Fibroblast of the conjunctiva (primary cell): ENCODE measurements around the gene LAMB3.

Source experiments
- DNase-seq: peaks from one replicate; pipeline ENCODE4 v3.0.0-alpha.2; 2010; ENCODE audit warnings: low read depth

LAMB3 gene

DNA sequence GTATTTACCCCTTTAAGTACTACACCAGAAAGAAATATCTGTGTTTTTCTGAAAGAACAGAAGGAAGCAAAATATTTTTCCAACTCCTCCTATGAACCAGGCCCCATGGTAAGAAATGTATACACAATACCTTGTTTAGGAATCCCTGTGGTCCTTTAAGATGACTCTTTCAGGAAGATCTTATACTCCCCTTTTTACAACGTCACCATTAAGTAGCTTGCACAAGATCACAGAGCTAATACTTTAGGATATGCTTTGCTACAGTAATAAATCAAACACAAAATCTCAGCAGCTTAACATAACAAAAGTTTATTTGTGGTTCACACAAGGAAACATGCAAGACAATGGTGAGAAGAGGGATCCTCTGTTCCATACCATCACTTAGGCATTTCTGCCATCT, 8.8 kb upstream of the LAMB3 start:
- no peak for DNase-seq

DNA sequence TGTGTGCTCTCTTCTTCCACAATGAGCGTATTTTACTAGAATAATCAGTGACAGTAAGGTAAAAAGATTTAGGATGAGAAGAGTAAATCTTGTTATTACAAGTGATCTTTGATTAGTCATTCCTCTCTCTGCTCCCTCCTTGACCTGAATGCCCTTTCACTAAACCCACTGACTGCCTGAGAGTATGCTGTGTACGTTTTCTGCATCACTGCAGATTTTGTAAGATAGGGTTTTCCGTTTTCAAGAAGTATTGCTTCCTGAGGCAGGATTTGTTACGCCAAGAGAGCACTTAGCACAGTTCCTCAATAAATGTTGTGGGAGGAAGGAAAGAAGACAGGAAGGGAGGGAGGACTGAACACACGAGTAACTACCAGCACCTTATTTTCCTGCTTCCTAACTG, 7.7 kb upstream of the LAMB3 start:
- no peak for DNase-seq

DNA sequence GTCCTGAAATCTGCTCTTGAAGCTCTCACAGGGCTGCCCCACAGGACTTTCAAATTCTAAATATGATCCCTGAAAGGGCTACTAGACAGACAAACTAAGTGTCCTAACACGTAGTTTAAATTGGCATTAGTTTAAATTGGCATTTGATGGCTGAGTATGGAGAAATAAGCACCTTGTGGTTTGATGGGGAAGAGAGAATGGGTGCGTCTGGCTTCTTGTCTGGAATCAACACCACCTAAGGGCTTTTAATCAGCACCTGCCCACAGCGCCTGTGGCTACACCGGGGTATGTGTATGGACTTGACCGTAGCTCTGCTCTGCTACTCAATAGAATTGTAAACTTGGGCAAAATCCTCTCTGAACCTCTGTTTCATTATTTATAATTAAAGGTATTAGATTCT, 5.7 kb upstream of the LAMB3 start:
- DNase-seq: no peak

DNA sequence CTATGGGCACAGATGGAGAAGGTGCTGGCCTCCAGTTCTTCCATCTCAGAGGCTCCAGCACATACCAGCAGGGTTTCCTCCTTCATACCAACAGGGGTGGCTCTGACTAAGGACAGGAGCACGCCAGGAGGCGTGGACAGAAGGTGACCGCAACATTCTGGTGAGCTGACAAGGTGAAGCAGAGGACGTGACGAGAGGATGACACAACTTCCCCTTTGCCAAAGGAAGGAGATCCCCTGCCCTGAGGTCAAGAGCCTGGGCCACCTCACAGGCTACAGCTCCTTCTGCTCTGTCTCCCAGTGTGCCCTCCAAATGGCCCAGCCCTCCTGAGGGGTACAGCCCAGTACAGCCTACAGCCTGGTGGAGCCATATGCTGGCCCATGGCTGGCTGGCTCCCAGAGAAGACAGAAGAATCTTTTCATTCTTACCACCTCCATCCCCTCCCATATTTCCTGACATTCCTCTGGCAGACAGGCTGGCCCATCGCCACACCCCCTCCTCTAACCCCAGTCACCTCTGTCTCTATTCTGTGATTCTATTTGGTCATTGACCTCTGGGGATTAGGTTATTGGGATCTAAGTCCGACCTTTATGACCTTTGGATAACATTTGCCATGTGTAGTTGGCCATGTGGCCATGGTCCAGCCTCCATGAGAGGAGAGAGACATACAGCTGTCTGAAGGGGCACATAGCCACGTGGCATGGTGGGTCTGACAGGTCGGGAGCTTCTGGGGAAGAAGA, 5.1 kb upstream of the LAMB3 start:
- no peak for DNase-seq

DNA sequence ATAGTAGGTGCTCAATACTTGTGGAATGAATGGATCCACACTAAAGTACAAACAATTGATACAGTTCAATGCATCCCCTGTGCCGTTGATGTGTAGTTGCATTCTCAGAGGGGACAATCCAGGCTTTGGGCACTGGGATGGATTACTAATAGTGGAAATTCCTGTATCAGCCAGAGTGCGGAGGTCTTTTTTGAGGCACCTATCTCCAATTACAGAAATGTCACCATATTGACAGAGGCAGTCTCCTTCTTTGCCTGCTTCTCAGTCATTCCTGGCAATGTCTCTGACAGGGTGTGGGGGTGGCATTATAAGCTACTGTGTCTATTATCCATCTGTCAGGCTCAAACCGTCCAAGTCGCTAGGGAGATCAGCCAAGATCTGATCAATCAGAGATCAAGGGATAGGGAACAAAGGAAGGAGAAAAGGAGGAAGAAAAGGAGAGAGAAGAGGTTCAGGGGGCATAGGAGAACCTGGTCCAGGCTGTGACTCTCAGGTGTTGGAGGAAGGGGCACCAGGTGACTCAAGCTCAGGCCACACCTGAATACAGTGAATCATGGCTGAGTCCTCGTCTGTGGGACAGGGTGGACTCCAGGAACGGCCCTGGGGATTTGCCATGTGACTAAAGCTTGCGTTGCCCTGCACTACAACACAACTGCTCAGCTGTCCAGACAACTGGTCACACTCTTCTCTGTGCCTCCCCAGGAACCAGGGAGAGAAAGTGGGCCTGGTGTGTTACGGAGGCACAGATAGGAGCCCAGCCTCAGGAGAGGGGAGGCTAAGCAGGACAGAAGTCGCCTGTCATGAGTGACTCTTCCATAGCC, 3.4 kb upstream of the LAMB3 start:
- DNase-seq: no peak

DNA sequence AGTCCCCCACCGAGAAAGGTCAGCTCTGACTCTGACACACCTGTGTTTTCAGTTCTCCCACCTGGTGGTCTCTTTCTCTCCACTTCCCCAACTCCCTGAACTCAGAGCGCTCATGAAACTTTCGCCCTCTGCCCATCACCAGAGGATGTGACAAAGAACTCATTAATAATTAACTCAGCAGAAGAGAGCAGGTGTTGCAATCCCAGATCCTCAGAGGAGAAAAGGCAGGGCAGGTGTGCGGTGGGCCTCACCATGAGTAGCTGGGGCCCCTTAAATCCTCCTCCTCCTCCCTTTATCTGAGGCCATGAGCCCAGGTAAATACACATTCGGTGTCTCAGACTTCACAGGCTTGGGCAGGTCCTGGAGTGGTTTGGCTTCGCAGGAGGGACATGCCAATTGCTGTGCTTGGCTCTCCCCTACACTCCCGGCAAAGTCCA, 1.7 kb upstream of the LAMB3 start:
- no peak for DNase-seq

DNA sequence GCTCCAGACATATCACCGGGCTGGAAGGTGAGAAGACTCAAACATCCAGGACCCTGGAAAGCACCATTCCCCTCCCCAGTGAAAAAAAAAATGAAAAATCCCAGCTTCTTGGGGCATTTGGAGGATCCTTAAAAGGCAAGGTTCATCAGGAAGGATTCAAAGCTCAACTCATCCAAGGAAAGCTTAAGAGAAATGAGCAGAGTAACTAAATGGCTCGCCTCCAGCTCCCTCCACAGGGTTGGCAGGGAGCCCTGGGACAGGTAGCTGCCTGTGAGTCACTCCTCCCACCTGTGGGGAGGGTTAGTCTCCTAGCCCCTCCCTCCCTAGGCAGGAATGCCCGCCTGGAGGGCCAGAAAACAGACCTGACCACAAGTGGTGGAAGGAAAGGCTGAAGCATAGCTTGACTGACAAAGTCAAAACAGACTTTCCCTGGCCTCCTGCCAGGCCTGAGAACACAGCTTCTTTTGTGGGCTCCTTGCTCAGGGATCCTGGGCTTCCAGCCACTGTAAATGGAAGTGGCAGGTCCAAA, 712 bp upstream of the LAMB3 start:
- no peak for DNase-seq

DNA sequence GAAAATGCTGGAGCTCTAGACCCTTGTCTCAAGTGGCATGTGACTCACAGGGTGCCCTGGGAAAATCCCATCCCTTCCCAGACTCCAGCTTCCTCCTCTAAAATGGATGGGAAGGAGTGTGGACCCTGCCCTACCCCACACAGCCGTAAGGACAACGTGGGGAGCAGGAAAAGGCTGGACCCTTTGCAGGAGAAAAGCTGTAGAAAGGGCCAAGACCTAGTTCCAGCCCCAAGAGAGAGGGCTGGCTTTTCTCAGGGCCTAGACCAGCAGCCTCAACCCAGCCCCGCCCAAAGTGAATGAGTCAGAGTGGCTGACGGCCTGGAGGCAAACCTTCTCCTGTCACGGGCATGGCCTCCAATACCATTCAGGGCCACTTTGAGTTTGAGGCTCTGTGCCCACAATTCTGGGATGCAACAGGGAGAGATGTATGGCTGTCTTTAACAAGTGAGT, 1.1 kb downstream of the LAMB3 start:
- DNase-seq: no peak

DNA sequence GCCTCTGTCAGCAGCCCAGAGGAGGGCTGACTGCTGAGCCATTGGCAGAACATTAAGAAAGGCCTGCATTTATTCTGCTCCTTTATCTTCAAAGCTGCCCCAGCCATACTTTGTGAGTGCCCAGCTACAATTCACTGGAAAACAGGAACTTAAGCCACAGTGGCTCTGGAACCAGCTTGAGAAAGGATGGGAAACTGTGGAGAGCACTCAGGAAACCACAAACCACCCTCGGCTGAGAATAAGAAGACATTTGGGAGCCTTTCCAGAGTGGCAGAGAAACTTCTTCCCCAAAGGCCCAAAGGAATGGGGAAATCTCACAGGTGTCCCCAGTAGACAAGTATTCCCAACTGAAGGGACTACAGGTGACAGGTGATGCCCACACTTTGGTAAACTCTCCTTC, 1.8 kb downstream of the LAMB3 start:
- DNase-seq: no peak

DNA sequence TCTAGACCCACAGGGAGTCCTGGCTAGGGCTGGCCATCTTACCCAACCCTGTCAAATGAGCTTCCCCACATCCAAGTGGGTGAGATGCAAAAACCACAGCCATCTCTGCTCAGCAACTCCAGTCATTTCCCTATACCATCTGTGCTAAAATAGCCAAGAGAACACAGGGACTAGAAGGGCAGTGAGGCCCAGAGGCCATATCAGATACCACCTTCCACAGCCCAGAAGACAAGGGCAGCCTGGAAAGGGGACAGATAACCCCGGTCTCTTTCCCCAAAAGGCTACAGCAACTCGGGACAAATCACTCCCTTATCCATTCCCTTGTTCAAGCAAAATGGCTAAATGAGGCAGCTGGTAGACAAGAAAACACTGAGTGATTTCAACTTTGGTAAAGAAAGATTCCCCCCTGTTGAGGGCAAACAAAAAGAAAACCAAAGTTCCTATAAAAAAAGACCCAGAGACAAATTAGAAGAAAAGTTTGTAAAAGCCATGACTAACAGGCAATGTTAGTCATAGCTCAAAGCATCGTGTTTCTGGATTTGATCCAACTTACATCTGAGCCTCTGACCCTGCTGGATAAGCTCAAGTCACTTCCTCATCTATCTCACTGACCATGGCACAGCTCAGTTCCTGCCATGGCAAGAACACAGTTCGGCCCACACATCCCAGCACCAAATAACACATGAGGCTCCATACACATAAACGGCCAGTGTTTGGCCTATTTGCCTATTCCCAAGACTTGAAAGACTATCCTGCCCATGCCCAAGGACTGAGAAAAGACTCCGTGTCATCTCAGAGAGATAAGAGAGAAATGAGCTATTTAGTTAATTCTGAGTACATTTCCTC, 3.1 kb downstream of the LAMB3 start:
- DNase-seq: peak; percentile 88

DNA sequence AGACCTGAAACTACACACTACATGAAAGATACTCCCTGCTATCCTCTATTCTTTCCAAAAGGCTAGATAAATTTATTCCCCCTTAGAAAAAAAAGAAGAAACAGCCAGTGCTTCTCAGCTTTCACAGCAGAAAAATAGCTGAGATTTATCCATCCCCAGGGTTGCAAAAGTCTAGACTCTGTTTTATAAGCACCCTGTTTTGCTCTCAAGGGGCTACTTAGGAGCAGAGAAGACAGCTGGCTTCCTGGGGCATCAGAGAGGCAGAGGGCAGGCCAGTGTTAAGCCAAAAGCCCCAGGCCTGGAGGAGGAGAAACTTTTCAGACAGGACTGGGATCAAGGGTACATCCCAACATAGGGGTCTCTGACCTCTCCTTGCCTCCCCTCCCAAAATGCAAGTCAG, 3.9 kb downstream of the LAMB3 start:
- DNase-seq: no peak

DNA sequence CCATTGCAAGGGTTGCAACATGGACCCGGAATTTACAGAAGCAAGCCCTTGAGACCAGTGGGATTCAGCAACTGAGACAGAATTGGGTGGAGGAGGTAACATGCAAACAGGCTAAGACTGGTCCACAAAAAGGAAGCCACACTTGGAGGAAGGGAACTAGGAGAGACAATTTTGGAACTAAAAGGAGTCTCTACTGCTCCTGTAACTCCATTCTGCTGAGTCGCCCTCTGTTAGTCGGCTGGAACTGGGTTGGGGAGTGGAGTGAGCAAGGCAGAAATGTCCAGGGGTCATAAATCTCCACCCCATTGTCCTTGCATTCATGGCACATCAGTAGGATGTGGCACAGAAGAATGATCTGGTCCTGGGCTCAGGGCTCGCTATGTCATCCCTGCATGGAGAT, 5.1 kb downstream of the LAMB3 start:
- no peak for DNase-seq

DNA sequence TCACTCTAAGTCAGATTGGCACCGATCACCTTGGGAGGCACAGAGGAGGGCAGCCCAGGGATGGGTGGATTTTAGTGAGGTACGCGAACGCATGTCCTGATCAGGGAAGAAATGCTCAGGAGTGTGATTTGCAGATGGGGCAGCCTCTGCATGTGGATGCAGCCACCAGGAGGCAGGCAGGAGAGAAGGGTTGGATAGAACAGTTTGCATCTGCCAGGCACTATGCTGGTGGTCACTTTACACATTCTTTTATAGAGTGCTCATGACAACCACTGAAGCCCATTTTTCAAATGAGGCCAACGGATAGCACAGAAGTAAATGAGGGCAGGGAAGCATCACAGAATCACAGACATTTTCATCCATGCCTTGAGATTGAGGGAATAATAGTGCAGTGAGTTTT, 5.7 kb downstream of the LAMB3 start:
- DNase-seq: no peak

DNA sequence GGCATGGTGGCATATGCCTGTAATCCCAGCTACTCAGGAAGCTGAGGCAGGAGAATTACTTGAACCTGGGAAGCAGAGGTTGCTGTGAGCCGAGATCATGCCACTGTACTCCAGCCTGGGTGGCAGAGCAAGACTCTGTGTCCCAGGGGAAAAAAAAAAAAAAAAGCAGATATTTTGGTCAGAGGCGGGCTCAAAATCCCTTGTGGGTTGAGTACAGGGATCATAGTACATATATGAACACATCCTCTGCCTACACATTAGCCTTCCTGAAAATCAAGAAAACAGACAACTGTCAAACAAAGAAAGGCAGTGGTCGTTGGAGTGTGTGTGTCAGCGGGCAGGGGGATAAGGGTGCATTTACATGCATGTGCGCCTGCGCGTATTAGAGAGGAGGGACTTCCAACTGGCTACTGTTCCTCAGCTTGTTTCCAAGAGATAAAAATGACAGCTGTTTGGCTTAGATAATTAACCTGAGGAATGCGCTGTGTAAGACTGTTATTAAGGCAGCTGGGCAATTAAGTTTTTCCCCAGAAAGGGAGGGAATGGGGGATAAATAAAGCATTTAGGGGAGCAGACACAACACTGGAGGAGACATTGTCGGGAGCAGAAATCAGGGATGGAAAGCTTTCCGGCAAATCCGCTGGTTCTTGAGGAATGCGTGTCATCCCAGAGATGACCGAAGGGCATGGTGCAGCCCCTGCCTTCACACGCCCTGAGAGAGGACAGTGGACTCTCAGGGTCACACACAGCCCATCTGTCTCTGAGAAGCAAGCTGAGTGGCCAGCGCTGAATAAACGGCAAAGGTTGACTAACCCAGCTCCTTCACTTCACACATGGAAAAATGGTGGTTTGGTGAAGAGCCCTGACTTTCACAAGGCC, 6.4 kb downstream of the LAMB3 start:
- DNase-seq: no peak

DNA sequence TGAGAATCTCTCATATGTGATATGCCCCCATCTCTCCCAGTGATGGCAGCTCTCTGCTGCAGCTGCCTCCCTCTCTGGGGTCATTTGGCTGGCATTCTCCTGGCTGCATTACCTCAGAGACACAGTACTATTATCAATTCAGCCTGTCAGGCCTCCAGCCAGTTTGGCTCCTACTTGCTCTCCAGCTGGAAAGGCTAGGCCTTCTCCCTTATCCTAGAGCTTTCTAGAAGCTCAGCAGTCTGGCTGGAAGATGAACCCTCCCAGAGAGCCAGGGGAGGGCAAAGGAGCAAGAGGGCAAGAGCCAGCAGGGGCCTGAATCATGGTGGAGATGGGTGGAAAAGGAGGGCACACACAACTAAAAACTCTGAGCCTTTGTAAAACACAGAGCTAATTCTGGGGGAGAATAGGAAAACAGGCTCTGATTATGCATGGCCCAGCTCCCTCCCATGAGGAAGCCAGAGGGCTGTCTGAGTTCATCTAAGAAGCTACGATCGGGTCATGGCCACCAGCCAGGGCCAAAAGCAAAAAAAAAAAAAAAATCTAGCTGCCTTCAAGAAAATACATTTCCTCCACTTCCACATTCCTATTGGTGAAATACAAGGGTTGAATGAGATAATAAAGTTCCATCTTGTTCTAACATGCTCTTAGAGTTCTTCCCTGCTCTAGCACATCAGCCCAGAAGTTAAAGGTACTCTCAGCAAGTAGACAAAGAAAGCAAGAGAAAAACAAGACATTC, 8.8 kb downstream of the LAMB3 start:
- DNase-seq: no peak

DNA sequence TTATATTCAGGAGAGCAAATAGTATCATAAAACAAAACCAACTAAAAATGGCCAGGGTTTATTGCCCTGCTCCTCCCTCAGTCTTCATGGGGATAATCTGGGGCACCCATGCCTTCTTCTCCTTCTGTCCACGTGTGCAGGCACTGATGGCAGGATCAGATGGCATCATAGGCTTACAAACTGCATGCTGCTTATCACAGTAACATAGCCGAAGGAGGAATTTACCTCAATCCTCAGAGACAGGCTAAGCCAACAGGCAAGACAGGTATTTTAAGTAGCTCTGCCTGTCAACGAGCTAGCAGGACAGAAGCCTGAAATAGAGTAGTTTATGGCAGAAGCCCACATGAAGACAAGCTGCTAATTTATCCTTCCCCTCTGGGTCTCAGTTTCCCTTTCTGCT, 9.4 kb downstream of the LAMB3 start:
- no peak for DNase-seq

DNA sequence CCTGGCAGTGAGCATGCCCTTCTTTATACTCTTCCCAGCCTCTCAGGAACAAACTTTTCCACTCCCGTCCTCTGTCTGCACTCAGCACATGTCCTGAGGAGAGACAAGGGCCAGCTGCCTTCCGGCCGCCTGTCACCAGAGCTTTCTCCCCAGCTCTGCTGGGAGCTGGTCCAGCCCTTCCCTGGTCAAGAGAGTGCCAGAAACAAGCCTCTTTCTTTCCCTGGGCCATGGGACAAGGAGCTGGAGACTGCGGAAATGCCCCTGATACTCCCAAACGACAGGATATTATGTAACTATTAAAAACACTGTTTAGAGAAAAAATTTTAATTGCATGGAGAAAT, 10.4 kb downstream of the LAMB3 start:
- DNase-seq: no peak

DNA sequence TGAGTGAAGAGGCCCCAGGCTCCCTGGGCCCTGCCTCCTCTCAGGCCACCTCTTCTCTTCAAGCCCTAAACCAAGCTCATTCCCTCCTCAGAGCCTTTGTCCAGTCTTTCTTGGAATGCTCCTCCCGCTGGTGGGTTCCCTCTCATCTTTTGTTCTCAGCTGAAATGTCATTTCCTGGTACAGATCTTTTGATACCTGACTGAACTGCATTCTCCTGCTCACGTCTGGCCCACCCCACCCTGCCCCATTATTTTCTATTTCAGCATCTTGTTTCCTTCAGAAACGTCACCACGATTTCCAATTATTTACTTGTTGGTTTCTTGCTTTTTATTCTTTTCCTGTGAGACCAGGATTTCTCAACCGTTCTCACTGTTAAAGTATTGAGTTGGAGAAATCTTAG, 16.4 kb downstream of the LAMB3 start:
- DNase-seq: no peak

DNA sequence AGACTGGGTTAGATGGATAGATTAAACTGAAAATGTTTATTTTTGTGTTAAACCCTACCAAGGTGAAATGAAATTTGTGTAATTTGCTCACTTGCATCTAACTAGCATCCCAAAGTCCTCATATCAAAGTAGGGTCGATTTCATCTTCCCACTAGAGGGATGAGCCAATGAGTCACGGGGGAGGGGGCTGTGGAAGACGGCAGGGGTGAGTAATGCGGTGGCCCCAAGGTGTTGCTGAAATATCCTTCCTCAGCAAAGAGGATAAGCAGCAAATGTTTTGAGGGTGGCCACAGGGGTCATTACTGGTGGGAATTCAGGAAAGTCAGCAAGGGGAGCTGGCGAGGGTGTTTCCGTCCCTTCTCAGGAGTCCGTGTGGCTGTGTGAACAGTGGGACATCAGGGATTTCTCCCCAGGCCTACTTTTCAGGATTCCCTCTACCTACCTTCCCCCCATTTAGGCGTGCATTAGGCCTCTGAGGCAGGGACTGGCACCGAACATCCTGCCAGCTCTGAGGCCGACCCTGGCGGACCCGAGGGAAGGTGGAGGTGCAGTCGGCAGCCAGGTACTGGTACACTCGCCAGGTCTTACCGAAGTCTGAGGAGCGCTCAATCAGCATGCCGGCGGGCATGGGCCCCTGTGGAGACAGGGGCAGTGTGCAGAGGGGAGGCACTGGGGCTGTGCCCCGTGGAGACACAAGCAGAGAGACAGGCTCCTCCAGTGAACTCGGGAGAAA, 18.1 kb downstream of the LAMB3 start:
- no peak for DNase-seq

DNA sequence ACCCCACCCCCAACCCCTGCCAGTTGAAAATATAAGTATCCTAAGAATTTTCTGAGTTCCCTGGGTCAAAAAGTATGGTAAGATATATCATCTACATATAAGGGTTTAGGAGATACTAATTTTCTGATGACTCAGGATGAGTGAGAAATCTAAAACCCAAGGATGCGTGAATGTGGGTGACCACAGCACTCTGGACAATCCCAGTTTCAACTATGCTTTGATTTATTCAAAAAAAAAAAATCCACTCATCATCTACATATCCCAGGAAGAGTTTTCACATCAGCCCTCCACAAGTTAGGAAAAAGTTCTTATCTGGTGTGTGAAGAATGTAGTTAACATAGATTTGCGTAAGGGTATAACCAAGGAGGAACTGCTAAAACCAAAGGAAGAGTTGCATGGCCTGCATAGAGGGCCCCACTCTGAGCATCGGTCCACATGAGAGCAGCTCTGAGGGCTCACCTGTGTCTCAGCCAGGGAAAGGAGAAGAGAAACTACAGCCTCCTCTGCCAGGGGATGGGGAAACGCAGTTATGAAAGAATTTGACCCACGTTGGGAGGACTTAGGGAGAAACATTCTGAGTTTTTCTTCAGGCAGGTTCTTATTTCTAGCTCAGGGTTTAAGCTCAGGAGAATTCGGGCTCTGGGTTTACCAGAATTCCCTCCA, 18.8 kb downstream of the LAMB3 start:
- no peak for DNase-seq
